ENCODE results near the gene ACBD6.

DNA sequence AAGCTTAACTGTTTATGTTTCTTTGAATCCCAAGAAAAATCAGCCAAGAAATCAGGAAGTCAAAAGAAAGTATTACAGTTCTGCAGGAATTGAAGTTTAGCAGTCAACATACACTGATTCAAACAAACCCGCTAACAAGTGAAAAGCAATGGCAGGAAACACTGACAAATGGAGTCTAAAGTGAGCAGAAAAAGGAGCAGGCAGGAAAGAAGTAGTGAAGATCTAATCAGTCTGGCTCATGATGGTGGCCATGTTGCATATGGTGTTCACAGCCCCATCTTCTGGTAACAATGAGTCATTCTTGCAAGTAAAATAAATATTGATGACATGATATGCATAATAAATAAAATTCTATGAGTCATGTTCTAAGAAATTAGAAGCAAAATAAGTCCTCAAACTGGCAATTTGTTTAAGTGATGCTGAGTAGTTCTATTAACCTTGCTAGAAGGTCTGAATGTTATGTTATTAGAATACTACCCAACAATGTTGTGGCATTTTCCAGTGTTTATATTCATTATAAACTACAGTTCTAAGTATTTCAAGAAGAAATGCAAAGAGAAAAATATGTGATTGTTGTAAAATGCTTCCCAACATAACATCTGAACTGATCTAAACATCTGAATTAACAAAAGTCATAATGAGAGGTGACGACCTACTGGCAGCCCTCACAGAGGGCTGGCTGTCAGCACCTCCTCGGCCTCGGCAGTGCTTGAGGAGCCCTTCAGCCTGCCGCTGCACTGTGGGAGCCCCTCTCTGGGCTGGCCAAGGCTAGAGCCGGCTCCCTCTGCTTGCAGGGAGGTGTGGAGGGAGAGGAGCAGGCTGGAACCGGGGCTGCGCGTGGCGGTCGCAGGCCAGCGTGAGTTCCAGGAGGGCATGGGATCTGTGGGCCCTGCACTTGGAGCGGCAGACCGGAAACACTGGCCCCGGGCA is 5.7 kb upstream of the ACBD6 start:
- TF ChIP-seq CTCF (IDR thresholded peaks at IDR 0.05): no peak
- TF ChIP-seq POLR2AphosphoS5 (IDR thresholded peaks at IDR 0.05; ENCODE audit: low read depth, low read length): no peak
- TF ChIP-seq SIN3A (IDR thresholded peaks at IDR 0.05; ENCODE audit: borderline replicate concordance, insufficient read depth, low read depth, low read length): no peak
- TF ChIP-seq, protein P1, sequence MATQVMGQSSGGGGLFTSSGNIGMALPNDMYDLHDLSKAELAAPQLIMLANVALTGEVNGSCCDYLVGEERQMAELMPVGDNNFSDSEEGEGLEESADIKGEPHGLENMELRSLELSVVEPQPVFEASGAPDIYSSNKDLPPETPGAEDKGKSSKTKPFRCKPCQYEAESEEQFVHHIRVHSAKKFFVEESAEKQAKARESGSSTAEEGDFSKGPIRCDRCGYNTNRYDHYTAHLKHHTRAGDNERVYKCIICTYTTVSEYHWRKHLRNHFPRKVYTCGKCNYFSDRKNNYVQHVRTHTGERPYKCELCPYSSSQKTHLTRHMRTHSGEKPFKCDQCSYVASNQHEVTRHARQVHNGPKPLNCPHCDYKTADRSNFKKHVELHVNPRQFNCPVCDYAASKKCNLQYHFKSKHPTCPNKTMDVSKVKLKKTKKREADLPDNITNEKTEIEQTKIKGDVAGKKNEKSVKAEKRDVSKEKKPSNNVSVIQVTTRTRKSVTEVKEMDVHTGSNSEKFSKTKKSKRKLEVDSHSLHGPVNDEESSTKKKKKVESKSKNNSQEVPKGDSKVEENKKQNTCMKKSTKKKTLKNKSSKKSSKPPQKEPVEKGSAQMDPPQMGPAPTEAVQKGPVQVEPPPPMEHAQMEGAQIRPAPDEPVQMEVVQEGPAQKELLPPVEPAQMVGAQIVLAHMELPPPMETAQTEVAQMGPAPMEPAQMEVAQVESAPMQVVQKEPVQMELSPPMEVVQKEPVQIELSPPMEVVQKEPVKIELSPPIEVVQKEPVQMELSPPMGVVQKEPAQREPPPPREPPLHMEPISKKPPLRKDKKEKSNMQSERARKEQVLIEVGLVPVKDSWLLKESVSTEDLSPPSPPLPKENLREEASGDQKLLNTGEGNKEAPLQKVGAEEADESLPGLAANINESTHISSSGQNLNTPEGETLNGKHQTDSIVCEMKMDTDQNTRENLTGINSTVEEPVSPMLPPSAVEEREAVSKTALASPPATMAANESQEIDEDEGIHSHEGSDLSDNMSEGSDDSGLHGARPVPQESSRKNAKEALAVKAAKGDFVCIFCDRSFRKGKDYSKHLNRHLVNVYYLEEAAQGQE (IDR thresholded peaks at IDR 0.05; ENCODE audit: insufficient read depth in 1 of 2, low read depth in 2 of 2, low read length in 1 of 2): no peak

All from Panc1 (cell line).